Measurements from ENCODE around the gene ZNF79. TPM values are rescaled to one million over a fixed set of nuclear protein-coding genes. Genes with fewer than 3 reads are reported as not detected.

Gene ZNF79
- total RNA-seq, 1 donor from 2014 or later = 6.2 TPM

DNA sequence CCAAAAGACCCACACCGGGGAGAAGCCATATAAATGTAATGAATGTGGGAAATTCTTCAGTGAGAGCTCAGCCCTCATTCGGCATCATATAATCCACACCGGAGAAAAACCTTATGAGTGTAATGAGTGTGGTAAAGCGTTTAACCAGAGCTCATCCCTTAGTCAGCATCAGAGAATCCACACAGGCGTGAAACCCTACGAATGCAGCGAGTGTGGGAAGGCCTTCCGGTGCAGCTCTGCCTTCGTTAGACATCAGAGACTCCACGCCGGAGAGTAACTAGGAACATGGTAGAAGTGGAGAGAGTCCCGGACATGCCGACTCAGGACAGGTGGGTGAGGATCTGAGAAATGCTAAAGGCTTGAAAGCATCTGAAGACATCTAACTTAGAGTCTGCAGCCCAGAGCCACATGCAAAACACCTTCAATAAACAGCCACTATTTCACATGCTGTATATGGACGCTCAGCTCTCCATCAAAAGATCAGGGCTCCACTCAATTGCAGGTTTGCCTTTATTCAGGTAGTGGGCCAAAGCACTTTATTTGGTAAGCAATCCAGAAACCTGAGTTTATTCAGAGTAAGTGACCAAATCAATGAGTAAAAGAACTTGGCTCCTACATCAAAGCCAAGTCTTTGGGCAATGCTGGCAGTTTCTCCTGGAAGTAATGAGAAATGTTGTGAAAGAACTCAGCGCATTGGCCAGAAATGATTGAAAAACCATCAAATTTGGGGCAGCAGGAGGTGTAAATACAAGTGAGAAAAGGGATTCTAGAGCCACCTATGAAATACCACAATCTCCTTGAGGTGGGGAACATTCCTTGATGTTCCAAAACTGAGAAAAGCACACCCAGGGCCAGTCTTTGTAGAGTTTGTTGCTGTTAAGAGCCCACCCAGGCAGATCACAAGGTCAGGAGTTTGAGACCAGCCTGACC lies 21.0 kb downstream of the ZNF79 start:
- TF ChIP-seq, protein P1, sequence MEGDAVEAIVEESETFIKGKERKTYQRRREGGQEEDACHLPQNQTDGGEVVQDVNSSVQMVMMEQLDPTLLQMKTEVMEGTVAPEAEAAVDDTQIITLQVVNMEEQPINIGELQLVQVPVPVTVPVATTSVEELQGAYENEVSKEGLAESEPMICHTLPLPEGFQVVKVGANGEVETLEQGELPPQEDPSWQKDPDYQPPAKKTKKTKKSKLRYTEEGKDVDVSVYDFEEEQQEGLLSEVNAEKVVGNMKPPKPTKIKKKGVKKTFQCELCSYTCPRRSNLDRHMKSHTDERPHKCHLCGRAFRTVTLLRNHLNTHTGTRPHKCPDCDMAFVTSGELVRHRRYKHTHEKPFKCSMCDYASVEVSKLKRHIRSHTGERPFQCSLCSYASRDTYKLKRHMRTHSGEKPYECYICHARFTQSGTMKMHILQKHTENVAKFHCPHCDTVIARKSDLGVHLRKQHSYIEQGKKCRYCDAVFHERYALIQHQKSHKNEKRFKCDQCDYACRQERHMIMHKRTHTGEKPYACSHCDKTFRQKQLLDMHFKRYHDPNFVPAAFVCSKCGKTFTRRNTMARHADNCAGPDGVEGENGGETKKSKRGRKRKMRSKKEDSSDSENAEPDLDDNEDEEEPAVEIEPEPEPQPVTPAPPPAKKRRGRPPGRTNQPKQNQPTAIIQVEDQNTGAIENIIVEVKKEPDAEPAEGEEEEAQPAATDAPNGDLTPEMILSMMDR (IDR thresholded peaks at IDR 0.05; ENCODE audit: borderline replicate concordance) = no peak
- no peak overlapping the region for H3K4me3 ChIP-seq
- H3K27me3 ChIP-seq (ENCODE audit: low read depth) = no peaks in the 10 kb centered on the region
- no peaks in the 10 kb centered on the region for H3K9me3 ChIP-seq (replicated peaks)
- peaks cover 97% of the 10 kb centered on the region for H3K36me3 ChIP-seq
- intact Hi-C loops (cut with micrococcal nuclease) = no loop called here
- H3K4me1 ChIP-seq = peaks cover 21% of the 10 kb centered on the region
- DNase-seq = no peak
- no peak overlapping the region for H3K27ac ChIP-seq (replicated peaks)

DNA sequence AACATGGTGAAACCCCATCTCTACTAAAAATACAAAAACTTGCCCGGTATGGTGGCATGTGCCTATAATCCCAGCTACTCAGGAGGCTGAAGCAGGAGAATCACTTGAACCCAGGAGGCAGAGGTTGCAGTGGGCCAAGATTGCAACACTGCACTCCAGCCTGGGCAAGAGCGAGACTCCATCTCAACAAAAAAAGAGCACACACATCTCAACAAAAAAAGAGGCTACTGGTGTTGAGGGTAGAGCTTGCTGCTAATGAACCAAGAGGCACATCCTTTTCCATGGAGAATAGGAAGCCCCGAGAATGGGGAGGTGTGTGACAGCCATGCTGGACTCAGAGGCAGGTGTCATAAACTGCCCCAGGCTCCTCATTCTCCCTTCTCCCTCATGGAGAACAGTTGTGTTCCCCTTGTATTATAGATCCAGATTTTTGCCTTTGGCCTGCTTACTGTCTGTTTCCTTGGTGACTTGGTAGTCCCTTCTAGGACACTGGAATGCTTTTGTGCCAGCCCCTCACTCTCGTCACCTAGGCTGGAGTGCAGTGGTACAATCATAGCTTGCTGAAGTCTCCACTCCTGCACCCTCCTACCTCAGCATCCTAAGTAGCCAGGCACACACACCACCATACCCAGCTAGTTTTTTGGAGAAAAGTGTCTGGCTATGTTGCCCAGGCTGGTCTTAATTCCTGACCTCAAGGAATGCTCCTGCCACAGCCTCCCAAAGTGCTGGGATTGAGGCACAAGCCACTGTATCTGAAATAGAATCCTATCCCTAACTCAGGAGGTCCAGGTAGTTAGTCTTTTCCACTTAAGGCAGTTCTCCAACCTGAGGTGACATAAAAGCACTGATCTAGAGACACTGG lies 21.9 kb downstream of the ZNF79 start:
- DNase-seq = no peak
- Histone ChIP-seq H3K36me3 (peaks cover 88% of the 10 kb centered on the region), H3K9me3 (replicated peaks) (no peaks in the 10 kb centered on the region), H3K4me1 (peaks cover 30% of the 10 kb centered on the region), H3K27ac (replicated peaks) (no peak overlapping the region), H3K27me3 (ENCODE audit: low read depth) (no peaks in the 10 kb centered on the region), H3K4me3 (no peak overlapping the region)
- intact Hi-C loops (cut with micrococcal nuclease) = no loop called here
- TF ChIP-seq, protein P1 (IDR thresholded peaks at IDR 0.05; ENCODE audit: borderline replicate concordance) = no peak

DNA sequence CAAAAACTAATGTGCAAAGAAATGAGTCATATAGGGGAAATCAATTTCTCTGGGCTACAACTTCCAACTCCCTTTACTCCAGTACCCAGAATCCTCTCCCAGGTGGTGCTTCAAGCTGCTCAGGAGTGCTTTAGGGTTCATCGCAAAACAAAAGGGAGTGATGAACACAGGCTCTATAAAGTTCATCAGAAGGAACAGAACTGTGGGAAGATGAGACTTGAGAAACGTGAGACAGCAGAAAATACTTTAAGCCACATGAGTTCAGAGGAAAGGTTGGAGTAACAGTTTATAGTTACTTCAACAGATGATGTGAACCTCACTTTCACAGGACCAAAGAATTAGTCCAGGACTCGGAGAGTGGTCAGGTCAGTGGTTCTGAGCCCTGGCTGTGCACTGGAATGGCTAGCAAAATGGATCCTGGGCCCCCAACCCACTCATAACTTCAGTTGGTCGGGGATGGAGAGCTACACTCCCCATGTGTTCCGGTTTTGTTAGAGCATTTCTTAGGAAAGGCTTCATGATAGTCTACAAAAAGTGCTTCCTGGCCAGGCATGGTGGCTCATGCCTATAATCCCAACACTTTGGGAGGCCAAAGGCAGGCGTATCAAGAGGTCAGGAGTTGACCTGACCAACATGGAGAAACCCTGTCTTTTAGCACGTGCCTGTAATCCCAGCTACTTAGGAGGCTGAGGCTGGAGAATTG lies 22.7 kb downstream of the ZNF79 start:
- intact Hi-C loops (cut with micrococcal nuclease) = no loop called here
- Histone ChIP-seq H3K4me3 (no peak overlapping the region), H3K36me3 (peaks cover 80% of the 10 kb centered on the region), H3K4me1 (peaks cover 37% of the 10 kb centered on the region), H3K9me3 (replicated peaks) (no peaks in the 10 kb centered on the region), H3K27ac (replicated peaks) (no peak overlapping the region), H3K27me3 (ENCODE audit: low read depth) (no peaks in the 10 kb centered on the region)
- no peak for DNase-seq
- TF ChIP-seq, protein P1 (IDR thresholded peaks at IDR 0.05; ENCODE audit: borderline replicate concordance) = no peak

DNA sequence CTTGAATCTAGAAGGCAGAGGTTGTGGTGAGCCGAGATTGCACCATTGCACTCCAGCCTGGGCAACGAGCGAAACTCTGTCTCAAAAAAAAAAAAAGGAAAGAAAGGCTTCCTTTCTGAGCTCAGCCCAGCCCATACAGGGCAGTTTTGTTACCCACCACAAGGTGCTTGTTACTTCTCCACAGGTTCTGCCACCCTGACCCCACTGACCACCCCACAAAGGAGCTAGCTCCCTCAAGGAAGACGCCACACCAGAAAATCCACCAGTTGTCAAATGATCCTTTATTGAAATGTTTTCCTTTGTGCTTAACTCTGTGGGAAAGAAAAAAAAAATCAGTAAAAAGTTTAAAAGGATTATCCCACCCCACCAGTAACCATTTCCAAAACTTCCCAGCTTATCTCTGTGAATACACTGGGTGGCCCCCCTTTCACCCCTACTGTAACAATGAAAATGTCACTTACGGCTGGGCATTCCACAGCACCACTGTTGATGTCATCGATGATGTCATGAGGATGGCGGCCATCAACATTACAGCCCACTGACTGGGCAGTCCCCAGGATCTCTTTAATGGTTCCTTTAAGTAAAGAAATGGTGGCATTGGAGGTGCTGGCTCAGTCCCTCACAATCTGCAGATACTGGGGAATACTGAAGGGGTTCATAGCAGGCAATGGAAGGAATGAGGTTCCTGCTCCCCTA lies 23.4 kb downstream of the ZNF79 start:
- Histone ChIP-seq H3K36me3 (peaks cover 73% of the 10 kb centered on the region), H3K27ac (replicated peaks) (no peak overlapping the region), H3K4me1 (peaks cover 44% of the 10 kb centered on the region), H3K9me3 (replicated peaks) (no peaks in the 10 kb centered on the region), H3K4me3 (no peak overlapping the region), H3K27me3 (ENCODE audit: low read depth) (no peaks in the 10 kb centered on the region)
- TF ChIP-seq, protein P1 (IDR thresholded peaks at IDR 0.05; ENCODE audit: borderline replicate concordance) = no peak
- intact Hi-C loops (cut with micrococcal nuclease) = no loop called here
- DNase-seq = no peak

Data from left ventricle myocardium inferior (tissue), 1 donor.